ENCODE measurements around the gene RBM43.
"Not testable (repeated sequence)": the region's sequence is repeated elsewhere in the genome, so short reads cannot be mapped to it uniquely, and the experiment has no call there.

Gene RBM43

GRCh38 chr2:151261231-151261976 lies at the start of gene RBM43:
Gene RBM43, minus strand, starts transcription at chr2:151261863. Its CDS starts 136 bp downstream, at chr2:151261727.
- peak; percentile 54 for DNase-seq (ENCODE audit: low read depth)

DNA sequence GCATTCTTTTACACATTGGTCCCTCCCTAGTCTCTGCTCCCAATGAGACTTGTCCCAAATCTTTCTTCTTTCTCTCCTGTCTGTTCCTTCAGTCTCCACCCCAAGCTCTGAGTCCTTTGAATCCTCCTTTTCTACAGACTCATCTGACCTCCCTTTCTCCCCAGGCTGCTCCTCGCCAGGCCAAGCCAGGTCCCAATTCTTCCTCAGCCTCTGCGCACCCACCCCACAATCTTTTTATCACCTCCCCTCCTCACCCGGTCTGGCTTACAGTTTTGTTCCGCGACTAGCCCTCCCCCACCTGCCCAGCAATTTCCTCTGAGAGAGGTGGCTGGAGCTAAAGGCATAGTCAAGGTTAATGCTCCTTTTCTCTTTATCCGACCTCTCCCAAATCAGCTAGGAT lies 48.6 kb upstream of the RBM43 start:
- DNase-seq (ENCODE audit: low read depth), result not testable (repeated sequence)

- no peak for DNase-seq (ENCODE audit: low read depth)
Measured at GRCh38 chr2:151306621-151307020, 45.0 kb upstream of the RBM43 start.

GRCh38 chr2:151305129-151305691 lies 43.5 kb upstream of the RBM43 start:
- DNase-seq (ENCODE audit: low read depth), result no peak

DNA sequence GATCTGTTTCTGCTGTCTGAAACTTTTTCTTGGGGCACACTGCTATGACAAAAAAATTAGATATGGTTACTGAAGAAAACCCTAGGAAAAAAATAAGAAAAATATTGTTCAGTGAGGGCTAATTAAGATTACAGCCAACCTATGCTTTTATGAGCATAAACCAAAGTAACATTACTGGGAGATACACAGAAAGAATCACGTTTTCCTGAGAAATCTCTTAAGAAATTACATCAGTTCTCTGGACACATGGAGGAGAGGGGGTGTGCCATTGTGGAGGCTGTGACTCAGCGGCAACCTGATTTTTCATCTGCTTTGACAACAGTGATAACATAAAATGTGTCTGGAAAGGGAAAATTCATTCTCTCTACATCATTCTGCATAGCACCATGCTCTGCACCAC lies 41.2 kb upstream of the RBM43 start:
- no peak for DNase-seq (ENCODE audit: low read depth)

- no peak for DNase-seq (ENCODE audit: low read depth)
Measured at GRCh38 chr2:151302404-151302803, 40.7 kb upstream of the RBM43 start.

DNA sequence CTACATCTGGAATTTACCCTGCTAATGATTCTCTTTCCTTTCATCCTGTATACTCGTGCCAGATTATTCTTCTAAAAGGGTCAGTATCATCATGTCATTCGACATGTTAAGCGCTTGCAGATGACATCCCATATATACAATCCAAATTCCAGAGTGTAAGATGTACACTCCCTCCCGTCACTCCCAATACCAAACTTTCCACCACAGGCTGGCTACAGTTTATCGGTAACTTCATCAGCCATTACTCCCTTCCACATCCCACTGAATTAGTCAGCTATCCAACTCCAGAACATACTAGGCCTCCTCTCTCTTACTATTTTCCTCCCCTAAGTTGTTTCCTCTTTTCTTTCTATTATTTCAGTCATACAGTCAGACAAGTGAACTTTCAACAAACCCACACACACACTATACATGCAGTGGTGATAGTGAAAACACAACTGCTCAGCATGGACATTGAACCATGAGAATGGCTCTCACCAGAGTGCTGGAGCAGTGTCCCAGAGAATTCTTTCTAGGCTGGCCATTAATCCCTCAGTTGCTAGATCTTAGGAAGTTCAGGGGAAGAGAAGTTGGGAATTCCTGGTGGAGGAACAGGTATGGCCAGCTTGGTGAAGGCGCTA lies 38.4 kb upstream of the RBM43 start:
- no peak for DNase-seq (ENCODE audit: low read depth)

GRCh38 chr2:151297882-151298281 lies 36.2 kb upstream of the RBM43 start:
- DNase-seq (ENCODE audit: low read depth), result no peak

- not testable (repeated sequence) for DNase-seq (ENCODE audit: low read depth)
Measured at GRCh38 chr2:151295926-151296325, 34.3 kb upstream of the RBM43 start.

DNA sequence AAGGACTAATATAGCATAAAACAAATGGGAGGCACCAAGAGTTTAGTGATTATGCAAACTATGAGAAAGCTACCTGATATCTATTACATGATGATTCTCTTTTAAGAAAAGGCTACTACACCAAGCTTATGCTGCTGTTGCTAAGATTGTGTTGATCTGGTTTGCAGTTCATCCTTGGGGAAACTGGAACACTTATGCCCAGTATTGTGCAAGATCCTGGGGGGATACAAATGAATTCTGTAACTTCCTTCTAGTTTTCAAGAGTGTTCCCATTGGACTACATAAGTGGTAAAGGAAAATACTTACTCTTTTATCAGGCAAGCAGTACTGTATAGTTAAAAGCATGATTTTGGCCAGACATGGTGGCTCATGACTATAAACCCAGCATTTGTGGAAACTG lies 30.9 kb upstream of the RBM43 start:
- no peak for DNase-seq (ENCODE audit: low read depth)

DNA sequence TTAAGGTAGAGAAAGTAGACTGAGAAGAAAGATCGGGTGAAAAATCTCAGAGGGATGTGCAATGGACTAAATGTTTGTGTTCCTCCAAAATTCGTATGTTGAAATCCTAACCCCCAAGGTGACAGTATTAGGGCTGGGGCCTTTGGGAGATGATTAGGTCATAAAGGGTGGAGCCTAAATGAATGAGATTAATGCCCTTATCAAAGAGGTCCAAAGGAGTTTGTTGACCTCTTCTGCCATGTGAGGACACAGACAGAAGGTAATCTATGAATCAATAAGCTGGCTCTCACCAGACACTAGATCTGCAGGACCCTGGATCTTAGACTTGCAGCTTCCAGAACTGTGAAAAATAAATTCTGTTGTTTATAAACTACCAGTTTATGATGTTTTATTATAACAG lies 30.5 kb upstream of the RBM43 start:
- no peak for DNase-seq (ENCODE audit: low read depth)

GRCh38 chr2:151291224-151291623 lies 29.6 kb upstream of the RBM43 start:
- no peak for DNase-seq (ENCODE audit: low read depth)

GRCh38 chr2:151289972-151290866 lies 28.6 kb upstream of the RBM43 start:
- DNase-seq (ENCODE audit: low read depth), result peak; percentile 2

GRCh38 chr2:151287513-151288250 lies 26.0 kb upstream of the RBM43 start:
- DNase-seq (ENCODE audit: low read depth), result no peak

- no peak for DNase-seq (ENCODE audit: low read depth)
Measured at GRCh38 chr2:151282401-151282800, 20.7 kb upstream of the RBM43 start.

DNA sequence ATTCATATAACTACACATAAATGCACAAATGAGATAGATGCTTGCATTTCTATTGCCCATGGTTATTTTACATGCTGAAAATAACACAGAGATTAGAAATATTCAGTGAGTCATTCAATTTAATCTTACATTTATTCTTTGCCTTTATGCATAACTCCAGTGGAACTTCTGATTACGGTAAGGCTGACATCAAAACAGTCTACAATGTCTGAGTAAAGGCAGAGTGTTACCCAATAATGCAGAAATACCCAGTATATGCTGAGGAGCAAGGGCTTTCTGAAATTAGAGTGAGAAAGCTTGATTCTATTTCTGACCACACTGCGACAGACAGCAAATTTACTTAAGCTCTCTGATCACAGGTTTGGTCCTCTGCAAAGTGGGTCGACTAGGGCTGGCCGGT lies 18.6 kb upstream of the RBM43 start:
- DNase-seq (ENCODE audit: low read depth), result no peak

GRCh38 chr2:151278487-151278886 lies 16.8 kb upstream of the RBM43 start:
- no peak for DNase-seq (ENCODE audit: low read depth)

- DNase-seq (ENCODE audit: low read depth), result no peak
Measured at GRCh38 chr2:151277067-151277466, 15.4 kb upstream of the RBM43 start.

DNA sequence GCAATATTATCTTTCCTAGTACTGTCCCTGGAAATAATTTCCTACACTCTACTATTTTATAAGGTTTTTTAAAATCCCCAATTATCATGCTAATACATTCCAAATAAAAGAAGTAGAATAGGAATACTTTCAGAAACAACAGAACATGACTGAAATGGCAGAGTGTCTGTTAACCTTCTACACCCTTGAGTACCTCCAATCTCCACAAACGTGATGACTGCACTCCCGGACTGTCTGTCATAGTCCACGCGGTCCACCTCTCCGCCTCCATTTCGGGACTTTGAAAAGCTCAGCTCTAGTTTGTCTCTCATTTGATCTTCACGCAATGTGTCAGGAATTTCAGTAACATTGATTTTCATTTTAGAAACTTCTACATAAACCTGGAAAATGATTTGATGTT lies 13.6 kb upstream of the RBM43 start:
- no peak for DNase-seq (ENCODE audit: low read depth)

DNA sequence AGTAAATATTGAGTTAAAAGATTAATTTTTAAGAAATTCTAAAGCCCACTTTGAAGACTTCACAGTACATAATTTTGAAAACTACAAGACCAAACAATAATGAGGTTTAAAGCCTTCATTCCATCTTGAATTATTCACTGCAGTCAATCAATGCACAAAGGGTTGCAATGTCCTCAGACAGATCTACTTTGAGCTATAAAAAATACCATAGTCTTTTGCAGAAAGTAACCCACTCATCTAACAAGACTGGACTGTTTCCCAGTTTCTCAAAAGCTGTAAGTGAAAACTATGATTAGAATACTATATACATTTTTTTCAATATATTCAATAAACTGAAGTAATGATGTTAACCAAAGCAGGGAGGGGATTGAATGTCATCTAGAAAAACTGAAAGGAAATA lies 10.2 kb upstream of the RBM43 start:
- DNase-seq (ENCODE audit: low read depth), result no peak

DNA sequence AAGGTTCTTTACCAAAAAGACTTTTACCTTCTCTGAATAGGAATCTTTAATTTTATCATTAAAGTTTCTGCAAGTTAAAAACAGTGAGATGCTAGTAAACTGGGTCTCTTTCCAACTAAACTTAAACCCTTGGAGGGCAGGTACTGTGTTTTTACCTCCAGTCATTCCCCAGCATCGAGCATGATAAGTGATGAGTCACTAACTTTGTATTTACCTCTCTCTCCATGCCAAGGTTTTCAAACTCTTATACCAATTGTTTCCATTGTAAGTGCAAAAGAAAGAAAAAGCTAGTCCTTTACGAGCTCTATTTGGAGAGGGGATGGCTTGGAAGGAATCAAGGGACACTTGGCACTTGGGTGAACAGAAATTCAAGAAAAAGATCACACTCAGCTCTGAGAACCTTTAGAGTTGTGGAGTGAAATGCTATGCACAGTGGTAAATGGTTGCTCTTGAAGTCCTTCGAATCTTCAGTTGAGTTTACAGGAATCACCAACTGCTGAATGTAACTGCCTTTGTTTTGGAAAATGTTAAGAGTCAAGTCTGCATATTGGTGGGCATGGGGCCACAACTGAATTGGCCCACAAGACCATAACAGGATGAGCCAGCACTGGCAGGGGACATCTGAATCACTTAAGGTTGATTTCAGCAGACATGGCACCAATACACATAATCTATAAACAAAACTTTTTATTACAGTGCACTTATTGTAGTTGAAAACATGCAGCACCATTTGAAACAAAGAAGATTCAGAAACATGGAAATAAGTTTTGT lies 8.3 kb upstream of the RBM43 start:
- no peak for DNase-seq (ENCODE audit: low read depth)
